Breast epithelium (tissue), 4 donors: ENCODE results near the gene CDK18. TPM values are rescaled to one million over a fixed set of nuclear protein-coding genes. Genes with fewer than 3 reads are reported as not detected.

Experiments
- DNase-seq, 2 donors: peaks; one replicate each; pipeline ENCODE4 v3.0.0-alpha.2; 2019; ENCODE audit warnings: low spot score in 2 of 2
- H3K27ac ChIP-seq, 2 donors: fragments of 200-600 bp; sonication (generic) in 1 of 2; one replicate each; pipeline ENCODE4 v1.5.1; 2016 to 2019; ENCODE audit warnings: mild to moderate bottlenecking in 1 of 2
- H3K27me3 ChIP-seq, 2 donors: fragments of 200-600 bp; sonication (generic) in 1 of 2; one replicate each; pipeline versions ENCODE4 v1.5.1 to v1.6.0; 2017 to 2019; ENCODE audit warnings: control low read depth in 1 of 2, mild to moderate bottlenecking in 1 of 2
- H3K36me3 ChIP-seq: fragments of 200-600 bp; one replicate; pipeline ENCODE4 v1.5.1; 2019
- H3K4me1 ChIP-seq, 2 donors: fragments of 200-600 bp; sonication (generic); one replicate each; pipeline ENCODE4 v1.5.1; 2016 to 2019; ENCODE audit warnings: control low read depth in 1 of 2
- H3K4me3 ChIP-seq, 3 donors: fragments of 200-600 bp; sonication (generic); 1 replicate in 2 of 3; 2 replicates in 1 of 3; pipeline ENCODE4 v1.5.1; 2016 to 2019; ENCODE audit warnings: mild to moderate bottlenecking in 3 of 3, moderate library complexity in 2 of 3
- H3K9me3 ChIP-seq, 2 donors: fragments of 200-600 bp; sonication (generic) in 1 of 2; one replicate each; pipeline ENCODE4 v1.5.1; 2016 to 2019; ENCODE audit warnings: control low read depth in 1 of 2
- CTCF ChIP-seq, 3 donors: fragments of 450-650 bp; IDR thresholded peaks; one replicate each; pipeline ENCODE4 v1.5.1; 2016 to 2017; ENCODE audit warnings: antibody characterized with exemption in 3 of 3, mild to moderate bottlenecking in 3 of 3, moderate library complexity in 3 of 3
- POLR2A ChIP-seq: fragments of 450-650 bp; IDR thresholded peaks from one replicate; pipeline ENCODE4 v1.6.1; 2016; ENCODE audit warnings: antibody characterized with exemption, mild to moderate bottlenecking, moderate library complexity
- POLR2AphosphoS5 ChIP-seq, 3 donors: sonication (generic); formaldehyde crosslinking; IDR thresholded peaks; one replicate each; pipeline ENCODE4 v1.6.1; 2017; ENCODE audit warnings: antibody characterized with exemption in 3 of 3
- intact Hi-C: fragments of 100-400 bp; cut with DNase I; formaldehyde crosslinking; loops from one replicate; pipeline ENCODE4 v1.15.1; 2023; ENCODE audit warnings: low total_unique reads
- total RNA-seq, 3 donors: library from RNA; depleted of rRNA; stranded (reverse); fragments of >200 nt; gene quantifications; one replicate each; pipeline ENCODE4 v1.1.0, GENCODE V29; 2016

CDK18 gene
- total RNA-seq, 3 donors from 2014 or later = 1.4 to 12.3 (median 9.2) TPM

- H3K4me1 ChIP-seq = no peaks in the 10 kb centered on the region
- no peak overlapping the region for H3K4me3 ChIP-seq
- intact Hi-C loops = no loop called here
- H3K27ac ChIP-seq = no peak overlapping the region
- H3K9me3 ChIP-seq = no peaks in the 10 kb centered on the region
- peaks cover 0 to 7% of the 10 kb centered on the region in 2 donors for H3K27me3 ChIP-seq
- DNase-seq = no peak
- no peaks in the 10 kb centered on the region for H3K36me3 ChIP-seq
- TF ChIP-seq POLR2AphosphoS5 (IDR thresholded peaks at IDR 0.05) (no peak), POLR2A (no peak), CTCF (IDR thresholded peaks at IDR 0.05) (no peak)
Measured at GRCh38 chr1:205571747-205572146, 67.3 kb downstream of the CDK18 start.

- TF ChIP-seq POLR2AphosphoS5 (IDR thresholded peaks at IDR 0.05) (no peak), POLR2A (no peak)
- no peak overlapping the region for H3K27ac ChIP-seq
- peaks cover 0 to 7% of the 10 kb centered on the region in 2 donors for H3K27me3 ChIP-seq
- no peak overlapping the region for H3K4me3 ChIP-seq
- H3K36me3 ChIP-seq = no peaks in the 10 kb centered on the region
- no peaks in the 10 kb centered on the region for H3K4me1 ChIP-seq
- intact Hi-C loops = no loop called here
- no peaks in the 10 kb centered on the region for H3K9me3 ChIP-seq
- DNase-seq = no peak
Measured at GRCh38 chr1:205572421-205572820, 68.0 kb downstream of the CDK18 start.

GRCh38 chr1:205575294-205575885 is 70.9 kb downstream of the CDK18 start:
- TF ChIP-seq POLR2A (no peak), POLR2AphosphoS5 (IDR thresholded peaks at IDR 0.05) (no peak), CTCF (IDR thresholded peaks at IDR 0.05) (no peak)
- Histone ChIP-seq H3K9me3 (no peaks in the 10 kb centered on the region), H3K4me3 (no peak overlapping the region), H3K27ac (no peak overlapping the region), H3K36me3 (no peaks in the 10 kb centered on the region), H3K4me1 (no peaks in the 10 kb centered on the region), H3K27me3 (no peaks in the 10 kb centered on the region)
- no peak for DNase-seq
- intact Hi-C loops = no loop called here

GRCh38 chr1:205576011-205576410 is 71.5 kb downstream of the CDK18 start:
- Histone ChIP-seq H3K27me3 (no peaks in the 10 kb centered on the region), H3K4me3 (no peak overlapping the region), H3K4me1 (no peaks in the 10 kb centered on the region), H3K36me3 (no peaks in the 10 kb centered on the region), H3K9me3 (no peaks in the 10 kb centered on the region), H3K27ac (no peak overlapping the region)
- intact Hi-C loops = no loop called here
- DNase-seq = no peak
- TF ChIP-seq CTCF (IDR thresholded peaks at IDR 0.05) (no peak), POLR2AphosphoS5 (IDR thresholded peaks at IDR 0.05) (no peak)

- DNase-seq = no peak
- H3K4me1 ChIP-seq = no peaks in the 10 kb centered on the region
- no peak overlapping the region for H3K4me3 ChIP-seq
- intact Hi-C loops = no loop called here
- H3K9me3 ChIP-seq = no peaks in the 10 kb centered on the region
- H3K27ac ChIP-seq = no peak overlapping the region
- H3K36me3 ChIP-seq = no peaks in the 10 kb centered on the region
- no peaks in the 10 kb centered on the region for H3K27me3 ChIP-seq
- no peak for TF ChIP-seq POLR2AphosphoS5 (IDR thresholded peaks at IDR 0.05)
- TF ChIP-seq POLR2A = no peak
- no peak for TF ChIP-seq CTCF (IDR thresholded peaks at IDR 0.05)
Measured at GRCh38 chr1:205576805-205577761, 72.6 kb downstream of the CDK18 start.
